8988T (cell line): Measurements from ENCODE around the gene KIF22.
A peak's percentile ranks its signal among the peaks of the same experiment; 100 is the strongest.
"Not testable (repeated sequence)": the region's sequence is repeated elsewhere in the genome, so short reads cannot be mapped to it uniquely, and the experiment has no call there.

Experiments
- DNase-seq: peaks from one replicate; pipeline ENCODE4 v3.0.0; 2011

Gene KIF22

DNA sequence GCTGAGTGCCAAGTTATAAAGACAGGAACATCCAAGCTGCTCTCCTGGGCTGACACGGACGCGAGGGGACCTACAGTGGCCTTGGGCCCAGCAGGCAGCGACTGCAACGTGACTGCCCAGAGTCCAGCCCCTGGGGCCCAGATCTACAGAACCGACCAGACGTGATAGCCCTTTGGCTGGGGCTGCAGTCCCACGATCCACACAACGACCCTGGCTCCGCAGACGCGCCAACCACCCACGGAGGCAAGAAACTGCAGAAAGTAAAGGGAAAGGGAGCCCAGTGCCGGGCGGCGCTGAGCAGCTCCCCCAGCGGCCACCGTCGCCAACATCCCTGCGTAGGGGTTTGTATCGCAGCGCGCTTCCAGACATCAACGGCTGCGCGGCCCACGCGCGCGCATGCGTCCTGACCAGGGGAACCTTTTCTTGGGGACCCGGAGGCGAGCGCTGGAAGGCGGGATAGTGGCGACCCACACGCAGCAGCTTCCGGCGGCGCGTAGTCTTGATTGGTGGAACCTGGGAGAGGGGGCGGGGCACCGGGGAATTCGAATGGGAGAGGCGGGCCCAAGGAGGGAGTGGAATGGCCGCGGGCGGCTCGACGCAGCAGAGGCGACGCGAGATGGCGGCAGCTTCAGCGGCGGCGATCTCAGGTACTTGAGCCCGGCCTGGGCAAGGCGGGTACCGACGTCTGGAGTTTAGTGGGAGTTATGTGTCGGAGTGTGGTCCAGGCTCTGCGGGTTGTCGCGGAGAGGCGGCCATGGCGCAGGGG lies at the start of gene KIF22:
Gene KIF22 (plus strand): TSS at position 569 of the 766 bp plus-strand sequence. CDS start 9 bp downstream, at position 578.
- DNase-seq: peak; percentile 93

DNA sequence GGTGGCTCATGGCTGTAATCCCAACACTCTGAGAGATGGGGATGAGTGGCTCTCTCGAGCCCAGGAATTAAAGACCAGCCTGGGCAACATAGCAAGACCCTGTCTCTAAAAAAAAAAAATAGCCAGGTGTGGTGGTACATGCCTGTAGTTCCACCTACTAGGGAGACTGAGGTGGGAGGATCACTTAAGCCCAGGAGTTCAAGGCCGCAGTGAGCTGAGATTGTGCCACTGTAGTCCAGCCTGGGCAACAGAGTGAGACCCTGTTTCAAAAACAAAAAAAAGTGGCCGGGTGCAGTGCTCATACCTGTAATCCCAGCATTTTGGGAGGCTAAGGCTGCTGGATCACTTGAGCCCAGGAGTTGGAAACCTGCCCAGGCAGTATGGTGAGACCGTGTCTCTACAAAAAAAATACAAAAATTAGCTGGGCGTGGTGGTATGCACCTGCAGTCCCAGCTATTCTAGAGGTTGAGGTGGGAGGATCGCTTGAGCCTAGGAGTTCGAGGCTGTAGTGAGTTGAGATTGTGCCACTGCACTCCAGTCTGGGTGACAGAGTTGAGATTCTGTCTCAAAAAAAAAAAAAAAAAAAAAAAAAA lies 47.8 kb upstream of the KIF22 start:
- DNase-seq: no peak

DNA sequence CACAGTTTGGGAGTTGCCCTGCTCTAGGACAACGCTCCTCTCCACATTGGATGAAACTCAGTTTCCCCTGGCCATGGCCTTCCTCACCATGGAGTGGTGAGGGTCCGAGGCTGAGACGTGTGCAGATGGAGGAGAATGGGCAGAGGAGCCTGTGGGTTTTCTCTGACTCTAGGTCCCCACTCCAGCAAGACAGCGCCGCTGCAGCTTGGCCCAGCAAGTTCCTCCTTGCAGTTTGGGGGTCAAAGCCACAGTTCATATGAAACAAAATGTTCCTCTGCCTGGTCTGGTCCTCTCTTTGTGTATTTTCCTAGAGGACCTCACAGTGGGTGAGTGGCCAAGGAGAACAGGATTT lies 47.1 kb upstream of the KIF22 start:
- DNase-seq: no peak

DNA sequence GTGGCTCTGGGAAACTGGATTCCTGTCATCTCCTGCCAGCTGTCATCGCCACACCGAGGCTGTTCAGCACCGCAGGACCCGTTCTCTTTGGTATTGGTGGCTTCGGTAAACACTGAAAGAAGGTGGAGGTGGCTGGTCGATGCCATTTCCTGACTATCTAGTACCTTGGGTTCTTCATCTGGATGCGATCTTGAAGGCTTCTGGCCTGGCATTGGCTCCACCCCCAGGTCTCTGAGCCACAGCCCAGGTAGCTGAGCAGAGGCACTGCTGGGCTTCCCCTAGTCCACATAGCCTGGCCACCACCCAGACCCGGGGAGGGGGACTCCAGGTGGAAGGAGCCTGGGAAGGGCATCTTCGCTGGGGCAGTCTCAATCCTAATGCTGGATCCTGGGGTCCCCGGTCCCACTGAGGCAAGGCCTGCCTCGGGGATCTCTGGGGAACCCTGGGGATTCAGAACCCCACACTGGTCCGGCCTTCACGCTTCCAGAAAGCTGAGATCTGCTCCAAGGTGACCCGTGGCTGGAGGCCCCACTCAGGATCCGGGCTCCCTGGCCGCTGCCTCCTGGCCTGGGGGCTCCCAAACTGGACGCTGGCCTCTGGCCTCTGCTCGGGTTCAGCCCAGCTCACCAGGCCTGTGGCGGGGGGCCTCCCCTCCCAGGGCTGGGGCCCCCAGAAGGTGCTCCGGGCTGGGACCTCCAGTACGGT lies 46.6 kb upstream of the KIF22 start:
- DNase-seq: no peak

DNA sequence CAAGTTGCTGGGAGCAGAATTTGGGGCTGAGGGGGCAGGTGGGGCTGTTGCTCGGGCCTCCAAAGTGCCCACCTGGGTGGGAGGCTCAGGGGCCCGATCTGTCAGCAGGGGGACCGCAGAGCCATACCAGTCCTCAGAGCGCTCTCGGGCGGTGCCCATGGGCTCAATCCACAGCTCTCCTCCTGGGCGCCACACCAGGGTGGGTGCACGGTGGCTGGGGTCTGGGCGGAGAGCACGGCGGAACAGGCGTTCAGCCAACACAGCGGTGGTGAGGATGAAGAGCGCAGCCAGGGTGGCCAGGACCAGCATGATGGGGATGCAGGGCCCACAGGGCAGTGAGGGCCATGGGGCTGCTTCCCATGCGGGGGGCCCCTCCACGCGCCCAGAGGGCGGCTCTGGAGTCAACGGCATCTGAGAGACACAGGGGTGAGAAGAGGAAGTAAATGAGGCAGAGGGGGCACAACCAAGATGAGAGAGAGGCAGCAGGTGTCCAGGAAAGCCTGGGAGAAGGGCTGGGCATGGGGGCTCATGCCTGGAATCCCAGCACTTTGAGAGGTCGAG lies 45.9 kb upstream of the KIF22 start:
- no peak for DNase-seq

DNA sequence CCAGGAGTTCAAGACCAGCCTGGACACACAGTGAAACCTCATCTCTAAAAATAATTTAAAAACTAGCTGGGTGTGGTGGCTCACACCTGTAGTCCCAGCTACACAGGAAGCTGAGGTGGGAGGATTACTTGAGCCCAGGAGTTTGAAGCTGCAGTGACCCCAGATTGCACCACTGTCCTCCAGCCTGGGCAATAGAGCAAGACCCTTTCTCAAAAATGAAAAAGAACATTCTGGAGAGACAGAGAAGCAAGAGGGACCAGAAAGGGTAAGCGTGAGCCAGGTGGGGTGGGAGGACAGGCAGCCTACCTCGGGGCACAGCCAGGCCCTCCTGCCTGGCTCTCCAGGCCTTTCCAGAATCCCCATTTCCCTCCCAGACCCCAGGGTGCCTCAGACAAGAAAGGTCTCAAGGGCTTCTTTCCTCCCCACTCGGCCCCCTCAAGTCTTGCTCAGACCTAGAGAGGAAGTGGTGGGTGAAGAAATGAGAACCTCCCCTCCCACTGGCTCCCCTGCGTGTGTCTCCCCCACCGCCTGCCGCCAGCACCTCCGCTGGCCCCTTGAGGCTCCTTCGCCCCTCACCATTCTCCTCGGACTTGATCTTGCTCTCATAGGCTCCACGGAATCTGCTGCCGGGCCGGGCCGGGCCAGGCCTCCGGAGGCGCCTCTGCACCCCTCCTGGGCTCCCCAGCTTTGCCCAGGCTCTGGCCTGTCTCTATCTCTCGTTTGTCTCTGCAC lies 45.3 kb upstream of the KIF22 start:
- DNase-seq: no peak

DNA sequence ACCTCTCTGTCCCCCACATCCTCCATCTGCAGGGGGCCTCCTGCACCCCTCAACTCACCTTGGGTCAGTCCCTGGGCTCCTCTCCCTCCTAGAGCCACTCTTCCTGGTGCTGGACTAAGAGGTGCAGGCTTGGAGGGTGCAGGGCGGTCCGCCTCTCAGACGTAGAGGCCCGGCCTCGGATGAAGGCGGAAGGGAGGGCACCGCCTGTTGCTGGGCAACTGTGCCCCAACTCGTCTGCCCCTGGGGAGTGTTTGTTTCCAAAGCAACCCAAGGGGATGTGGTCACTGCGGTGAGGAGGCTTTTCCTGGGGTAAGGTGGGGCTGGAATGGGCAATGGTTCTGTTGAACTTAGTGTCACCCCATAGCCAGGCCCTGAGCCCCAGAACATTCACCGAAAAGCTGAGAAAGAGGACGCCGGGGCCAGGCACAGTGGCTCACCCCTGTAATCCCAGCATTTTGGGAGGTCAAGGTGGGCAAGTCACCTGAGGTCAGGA lies 44.7 kb upstream of the KIF22 start, which contains the start of gene C16orf54:
Gene C16orf54 (minus strand): TSS at position 138 of the 493 bp plus-strand sequence. CDS start 1,039 bp downstream, outside the sequence.
- DNase-seq: no peak

DNA sequence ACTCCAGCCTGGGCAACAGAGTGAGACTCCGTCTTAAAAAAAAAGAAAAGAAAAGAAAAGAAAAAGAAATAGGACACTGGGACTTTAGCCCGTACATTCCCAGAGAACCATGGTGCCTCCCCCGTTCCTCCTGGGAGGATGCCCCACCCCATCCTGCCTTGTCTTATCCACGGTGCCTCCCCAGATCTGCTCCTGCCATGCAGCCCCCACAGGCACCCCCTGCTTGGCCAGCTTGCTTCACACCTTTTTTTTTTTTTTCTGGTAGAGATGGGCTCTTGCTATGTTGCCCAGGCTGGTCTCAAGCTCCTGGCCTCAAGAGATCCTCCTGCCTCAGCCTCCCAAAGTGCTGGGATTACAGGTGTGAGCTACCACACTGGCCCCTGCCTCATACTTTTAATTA lies 44.0 kb upstream of the KIF22 start:
- DNase-seq: not testable (repeated sequence)

DNA sequence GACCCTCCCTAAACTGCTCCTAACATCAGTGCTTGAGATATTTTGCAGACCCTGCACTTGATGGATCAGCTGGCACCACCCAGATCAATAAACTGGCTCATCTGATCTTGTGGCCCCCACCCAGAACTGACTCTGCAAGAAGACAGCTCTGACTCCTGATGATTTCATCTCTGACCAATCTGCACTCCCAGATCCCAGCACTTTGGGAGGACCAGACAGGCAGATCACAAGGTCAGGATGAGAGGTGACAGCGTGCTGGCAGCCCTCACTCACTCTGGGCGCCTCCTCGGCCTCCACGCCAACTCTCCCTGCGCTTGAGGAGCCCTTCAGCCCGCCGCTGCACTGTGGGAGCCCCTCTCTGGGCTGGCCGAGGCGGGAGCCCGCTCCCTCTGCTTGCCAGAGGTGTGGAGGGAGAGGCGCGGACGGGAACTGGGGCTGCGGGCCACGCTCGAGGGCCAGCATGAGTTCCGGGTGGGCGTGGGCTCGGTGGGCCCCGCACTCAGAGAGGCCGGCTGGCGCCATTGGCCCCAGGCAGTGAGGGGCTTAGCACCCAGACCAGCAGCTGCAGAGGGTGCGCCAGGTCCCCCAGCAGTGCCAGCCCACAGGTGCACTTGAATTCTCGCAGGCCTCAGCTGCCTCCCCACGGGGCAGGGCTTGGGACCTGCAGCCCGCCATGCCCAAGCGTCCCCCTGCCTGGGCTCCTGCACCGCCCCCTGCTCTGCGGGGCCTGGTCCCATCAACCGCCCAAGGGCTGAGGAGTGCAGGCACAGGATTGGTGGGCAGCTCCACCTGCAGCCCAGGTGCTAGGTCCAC lies 42.4 kb upstream of the KIF22 start:
- no peak for DNase-seq

DNA sequence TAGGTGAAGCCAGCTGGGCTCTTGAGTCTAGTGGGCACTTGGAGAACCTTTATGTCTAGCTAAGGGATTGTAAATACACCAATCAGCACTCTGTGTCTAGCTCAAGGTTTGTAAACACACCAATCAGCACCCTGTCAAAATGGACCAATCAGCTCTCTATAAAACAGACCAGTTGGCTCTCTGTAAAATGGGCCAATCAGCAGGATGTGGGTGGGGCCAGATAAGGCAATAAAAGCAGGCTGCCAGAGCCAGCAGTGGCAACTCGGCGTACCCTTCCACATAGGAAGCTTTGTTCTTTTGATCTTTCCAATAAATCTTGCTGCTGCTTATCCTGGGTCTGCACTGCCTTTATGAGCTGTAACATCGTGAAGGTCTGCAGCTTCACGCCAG lies 41.8 kb upstream of the KIF22 start:
- DNase-seq: not testable (repeated sequence)

DNA sequence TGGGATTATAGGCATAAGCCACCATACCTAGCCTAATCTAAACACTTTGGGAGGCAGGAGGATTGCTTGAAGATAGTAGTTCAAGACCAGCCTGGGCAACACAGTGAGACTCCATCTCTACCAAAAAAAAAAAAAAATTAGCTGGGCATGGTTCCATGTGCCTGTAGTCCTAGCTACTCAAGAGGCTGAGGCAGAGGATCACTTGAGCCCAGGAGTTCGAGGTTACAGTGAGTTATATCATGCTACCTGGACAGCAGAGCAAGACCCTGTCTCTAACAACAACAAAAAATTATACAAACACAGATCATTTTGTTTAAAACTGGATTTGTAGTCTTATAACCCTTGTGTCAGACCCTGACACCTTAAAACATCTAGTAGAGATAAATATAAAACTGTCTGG lies 37.0 kb upstream of the KIF22 start:
- DNase-seq: no peak

DNA sequence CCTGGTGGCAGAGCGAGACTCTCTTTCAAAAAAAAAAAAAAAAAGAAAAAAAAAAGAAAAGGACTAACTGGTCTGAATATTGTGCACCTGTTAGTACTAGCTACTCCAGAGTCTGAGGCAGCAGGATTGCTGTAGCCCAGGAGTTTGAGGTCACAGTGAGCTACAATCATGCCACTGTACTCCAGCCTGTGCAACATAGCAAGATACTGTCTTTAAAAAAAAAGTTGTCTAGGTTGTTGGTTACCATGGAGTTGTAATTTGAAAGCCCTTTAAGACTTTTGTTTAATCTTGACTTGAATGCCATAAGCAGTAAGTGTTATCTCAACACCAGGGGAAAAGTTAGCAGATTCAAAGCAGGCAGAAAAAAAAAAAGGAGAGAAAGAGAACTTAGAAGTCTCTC lies 33.9 kb upstream of the KIF22 start:
- no peak for DNase-seq

DNA sequence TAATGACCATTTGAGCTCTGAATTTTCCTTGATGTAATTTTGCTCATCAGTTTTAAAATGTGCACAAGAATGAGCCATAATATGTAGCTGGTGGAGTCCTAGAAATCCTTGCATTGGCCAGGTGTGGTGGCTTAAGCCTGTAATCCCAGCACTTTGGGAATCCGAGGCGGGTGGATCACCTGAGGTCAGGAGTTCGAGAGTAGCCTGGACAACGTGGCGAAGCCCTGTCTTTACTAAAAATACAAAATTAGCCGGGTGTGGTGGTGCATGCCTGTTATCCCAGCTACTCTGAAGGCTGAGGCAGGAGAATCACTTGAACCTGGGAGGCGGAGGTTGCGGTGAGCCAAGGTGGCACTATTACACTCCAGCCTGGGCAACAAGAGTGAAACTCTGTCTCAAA lies 33.5 kb upstream of the KIF22 start:
- DNase-seq: not testable (repeated sequence)

DNA sequence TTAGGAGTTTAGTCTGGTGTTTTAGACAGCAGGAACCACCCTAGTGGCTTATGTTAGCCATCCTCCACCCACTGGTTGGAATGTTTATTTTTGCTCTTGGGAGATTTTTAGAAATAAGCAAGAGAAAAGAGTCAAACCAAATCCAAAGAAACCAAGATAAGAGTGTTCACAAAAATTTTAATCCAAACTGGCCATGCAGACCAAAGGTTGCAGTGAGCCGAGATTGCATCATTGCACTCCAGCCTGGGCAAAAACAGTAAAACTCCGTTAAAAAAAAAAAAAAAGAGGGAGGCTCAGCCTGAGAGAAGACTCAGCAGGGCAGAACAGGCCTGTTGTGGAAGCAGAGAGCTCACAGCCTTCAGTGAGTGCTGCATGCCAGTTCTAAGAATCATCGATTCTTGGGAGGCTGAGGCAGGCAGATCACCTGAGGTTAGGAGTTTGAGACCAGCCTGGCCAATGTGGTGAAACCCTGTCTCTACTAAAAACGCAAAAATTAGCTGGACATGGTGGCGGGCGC lies 32.5 kb upstream of the KIF22 start:
- DNase-seq: no peak

DNA sequence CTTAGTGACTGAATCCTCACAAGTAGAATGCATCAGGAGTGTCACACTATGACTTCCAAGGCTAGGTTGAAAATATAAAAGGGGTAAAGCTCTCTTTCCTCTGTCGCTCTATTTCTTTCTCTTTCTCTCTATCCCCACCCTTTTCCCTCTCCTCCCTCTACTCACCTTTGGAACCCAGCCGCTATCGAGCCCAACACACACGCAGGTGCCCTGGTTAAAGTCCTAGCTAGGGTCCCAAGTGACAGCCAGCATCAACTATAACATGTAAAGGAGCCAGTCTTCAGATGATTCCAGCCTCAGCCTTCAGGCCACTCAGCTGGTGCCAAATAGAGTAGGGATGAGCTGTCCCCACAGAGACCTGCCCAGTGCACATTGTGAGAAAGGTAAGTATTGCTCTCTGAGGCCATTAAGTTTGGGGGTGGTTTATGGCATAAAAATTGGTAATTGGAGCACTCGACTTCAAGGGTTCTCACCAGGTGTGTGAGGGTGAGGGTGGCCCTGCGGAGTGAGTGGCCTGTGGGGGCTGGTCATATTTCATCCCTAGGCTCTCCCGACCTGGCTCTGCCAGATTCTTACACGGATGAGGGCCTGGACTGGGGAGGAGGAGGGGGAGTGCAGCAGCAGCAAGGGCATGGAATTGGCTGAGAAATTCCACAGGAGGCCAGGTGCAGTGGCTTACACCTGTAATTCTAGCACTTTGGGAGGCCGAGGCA lies 29.8 kb upstream of the KIF22 start:
- DNase-seq: no peak

DNA sequence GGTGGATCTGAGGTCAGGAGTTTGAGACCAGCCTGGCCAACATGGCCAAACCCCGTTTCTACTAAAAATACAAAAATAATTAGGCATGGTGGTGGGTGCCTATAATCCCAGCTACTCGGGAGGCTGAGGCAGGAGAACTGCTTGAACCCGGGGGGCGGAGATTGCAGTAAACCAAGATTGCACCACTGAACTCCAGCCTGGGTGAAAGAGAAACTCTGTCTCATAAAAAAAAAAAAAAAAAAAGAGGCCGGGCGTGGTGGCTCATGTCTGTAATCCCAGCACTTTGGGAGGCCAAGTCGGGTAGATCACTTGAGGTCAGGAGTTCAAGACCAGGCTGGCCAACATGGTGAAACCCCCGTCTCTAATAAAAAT lies 29.3 kb upstream of the KIF22 start:
- DNase-seq: not testable (repeated sequence)

DNA sequence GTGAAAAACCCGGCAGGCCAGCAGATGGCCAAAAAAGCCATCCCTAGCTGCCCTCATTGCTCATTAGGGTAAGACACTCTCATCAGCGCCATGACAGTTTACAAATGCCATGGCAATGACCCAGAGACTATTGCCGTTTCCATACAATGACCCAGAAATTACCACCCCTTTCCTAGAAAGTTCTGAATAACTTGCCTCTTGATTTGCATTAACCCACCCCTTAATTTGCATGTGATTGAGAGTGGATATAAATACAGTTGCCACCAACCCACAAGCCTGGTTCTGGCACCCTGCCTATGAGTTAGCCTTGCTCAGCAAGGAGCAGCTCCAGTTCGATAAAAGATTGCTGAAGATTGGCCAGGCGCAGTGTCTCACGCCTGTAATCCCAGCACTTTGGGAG lies 28.7 kb upstream of the KIF22 start:
- no peak for DNase-seq

DNA sequence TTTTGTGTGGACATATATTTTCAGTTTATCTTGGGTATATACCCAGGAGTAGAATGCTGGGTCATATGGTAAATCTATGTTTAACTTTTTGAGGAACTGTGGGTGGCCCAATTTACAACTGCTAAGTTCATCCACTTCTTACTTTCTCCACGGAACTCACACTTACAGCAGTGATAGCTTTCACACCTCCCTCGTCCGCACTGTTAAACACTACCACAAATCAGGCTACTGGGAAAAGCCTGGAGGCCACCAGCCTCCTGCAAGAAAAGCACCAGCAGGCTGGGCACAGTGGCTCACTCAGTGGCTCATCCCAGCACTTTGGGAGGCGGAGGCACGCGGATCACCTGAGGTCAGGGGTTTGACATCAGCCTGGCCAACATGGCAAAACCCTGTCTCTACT lies 27.2 kb upstream of the KIF22 start:
- no peak for DNase-seq

DNA sequence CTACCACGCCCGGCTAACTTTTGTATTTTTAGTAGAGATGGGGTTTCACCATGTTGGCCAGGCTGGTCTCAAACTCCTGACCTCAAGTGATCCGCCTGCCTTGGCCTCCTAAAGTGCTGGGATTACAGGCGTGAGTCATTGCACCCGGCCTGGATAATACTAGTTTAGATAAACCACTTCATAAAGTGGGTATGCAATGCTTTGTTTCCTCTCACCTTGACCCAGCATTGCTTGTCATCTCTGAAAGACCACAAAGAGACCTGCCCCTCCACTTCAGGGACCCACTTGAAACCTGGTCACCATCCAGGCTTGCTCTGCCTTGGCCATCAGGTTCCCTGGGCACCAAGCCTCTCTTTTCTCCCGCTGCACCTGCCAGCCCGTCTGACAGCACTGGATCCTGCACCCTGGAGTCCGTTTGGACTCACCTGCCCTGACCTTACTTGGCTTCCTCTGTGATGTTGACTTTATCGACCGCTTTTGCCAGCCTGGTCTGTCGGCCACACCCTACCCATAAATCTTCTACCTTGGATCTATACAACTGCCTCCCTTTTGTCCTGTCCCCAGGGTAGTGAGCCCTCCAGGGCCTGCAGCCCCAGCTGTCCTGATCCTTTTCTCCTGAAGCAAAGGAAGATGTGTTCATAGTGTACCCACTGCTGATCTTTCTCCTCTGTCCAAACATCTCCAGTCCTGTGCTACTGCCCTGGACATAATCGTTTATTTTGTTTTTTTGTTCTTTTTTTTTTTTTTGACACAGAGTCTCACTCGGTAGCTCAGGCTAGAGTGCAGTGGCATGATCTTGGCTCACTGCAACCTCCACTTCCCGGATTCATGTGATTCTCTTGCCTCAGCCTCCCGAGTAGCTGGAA lies 25.2 kb upstream of the KIF22 start:
- DNase-seq: no peak

DNA sequence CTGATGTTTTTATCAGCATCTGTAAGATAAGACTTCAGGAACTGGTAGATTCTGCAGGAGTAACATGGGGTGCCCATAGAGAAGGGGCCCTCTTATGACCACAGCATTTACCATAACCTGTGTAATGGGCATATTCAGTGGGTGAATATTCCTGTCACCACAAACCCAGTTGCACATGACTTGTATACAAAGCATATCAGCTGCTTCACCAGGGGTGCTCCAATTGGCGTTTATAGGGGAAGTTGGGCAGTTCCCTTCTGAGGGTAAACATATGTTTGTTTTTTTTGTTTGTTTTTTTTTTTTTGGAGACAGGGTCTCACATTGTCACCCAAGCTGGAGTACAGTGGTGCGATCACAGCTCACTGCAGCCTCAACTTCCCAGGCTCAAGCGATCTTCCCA lies 24.0 kb upstream of the KIF22 start:
- DNase-seq: no peak
